K562 (cell line): ENCODE results near the gene MEF2D. TPM values are rescaled to one million over a fixed set of nuclear protein-coding genes. Genes with fewer than 3 reads are reported as not detected.

Experiments used
- ATAC-seq: fragments of 200-7000 bp; cut with Tn5 transposase; 3 replicates; pipeline ENCODE4 v1.9.1; 2020; ENCODE audit warnings: moderate library complexity
- BruUV-seq: library from RNA; stranded (reverse); fragments of 400-500 nt; replicated peaks from 2 replicates; lab custom pipeline; 2021; lab: Mats Ljungman, UMichigan
- CTCF ChIA-PET: fragments of 300-600 bp; formaldehyde crosslinking; extraction: SDS; loops from one replicate; lab custom pipeline; 2021; ENCODE audit warnings: low intra/inter-chr PET ratio; lab: Yijun Ruan, JAX
- POLR2A ChIA-PET: fragments of 300-600, 350-650 bp; sonication (Branson Sonifier 250); formaldehyde crosslinking; extraction: SDS; loops from one replicate; lab custom pipeline; 2021; ENCODE audit warnings: antibody characterized with exemption, inconsistent platforms; lab: Yijun Ruan, JAX
- DNase-seq, 4 experiments: peaks; one replicate each; pipeline versions ENCODE4 v3.0.0 to v3.0.0-alpha.2; 2011 to 2018; ENCODE audit warnings: low spot score in 3 of 4, mixed read lengths in 3 of 4; ENCODE audit errors: extremely low read depth in 1 of 4
- FAIRE-seq: peaks from 2 replicates; lab custom pipeline; 2011; peaks lifted over from hg19 to GRCh38; lab: Jason Lieb, UNC
- H2AFZ ChIP-seq: 2 replicates; pipeline ENCODE4 v1.6.0; 2011; ENCODE audit warnings: low read depth, low read length, control low read depth, inconsistent platforms
- H3K27ac ChIP-seq: fragments of 200-600 bp; 3 replicates; pipeline ENCODE4 v1.8.0; 2011; ENCODE audit warnings: low read depth, mild to moderate bottlenecking, control low read depth, inconsistent platforms, low read length, moderate library complexity, mixed read lengths; ENCODE audit errors: extremely low read depth
- H3K27me3 ChIP-seq, 2 experiments: fragments of 300-600 bp in 1 of 2; 2 replicates in 1 of 2; 3 replicates in 1 of 2; pipeline versions ENCODE4 v1.6.0 to v1.8.0; 2011; ENCODE audit warnings: inconsistent platforms in 2 of 2, low read length in 2 of 2, mild to moderate bottlenecking in 1 of 2, mixed read lengths in 1 of 2, moderate library complexity in 1 of 2; ENCODE audit not compliant: control insufficient read depth in 2 of 2, insufficient read depth in 2 of 2
- H3K36me3 ChIP-seq: fragments of 300-600 bp; 3 replicates; pipeline ENCODE4 v1.8.0; 2011; ENCODE audit warnings: mild to moderate bottlenecking, low read length, inconsistent platforms; ENCODE audit not compliant: control insufficient read depth, insufficient read depth
- H3K4me1 ChIP-seq, 2 experiments: fragments of 200-600 bp in 1 of 2; replicated peaks in 1 of 2; 2 replicates in 1 of 2; 3 replicates in 1 of 2; pipeline versions ENCODE4 v1.5.1 to v1.8.0; 2011; ENCODE audit warnings: inconsistent platforms in 2 of 2, low read length in 2 of 2, mild to moderate bottlenecking in 1 of 2, mixed read lengths in 1 of 2, moderate library complexity in 1 of 2; ENCODE audit not compliant: control insufficient read depth in 2 of 2, insufficient read depth in 2 of 2
- H3K4me2 ChIP-seq: 2 replicates; pipeline ENCODE4 v1.6.1; 2011; ENCODE audit warnings: low read length, control low read depth, inconsistent platforms, mixed read lengths; ENCODE audit not compliant: insufficient read depth
- H3K4me3 ChIP-seq: fragments of 200-600 bp; sonication (generic), shearing (Covaris generic); 2 replicates; pipeline ENCODE4 v1.5.1; 2016; ENCODE audit warnings: control low read depth, inconsistent platforms
- H3K79me2 ChIP-seq: fragments of 200-600 bp; 3 replicates; pipeline ENCODE4 v1.8.0; 2011; ENCODE audit warnings: low read length, inconsistent platforms; ENCODE audit not compliant: control insufficient read depth, insufficient read depth
- H3K9ac ChIP-seq, 2 experiments: 2 replicates each; pipeline versions ENCODE4 v1.6.0 to v1.6.1; 2011; ENCODE audit warnings: low read depth in 2 of 2, low read length in 2 of 2, control low read depth in 1 of 2, inconsistent platforms in 1 of 2, mild to moderate bottlenecking in 1 of 2, mixed read lengths in 1 of 2; ENCODE audit not compliant: insufficient read depth in 1 of 2
- H3K9me1 ChIP-seq: one replicate; pipeline ENCODE4 v1.6.0; 2011; ENCODE audit warnings: inconsistent platforms, mild to moderate bottlenecking, low read length, moderate library complexity; ENCODE audit not compliant: control insufficient read depth, insufficient read depth
- H3K9me3 ChIP-seq: replicated peaks from 2 replicates; pipeline ENCODE4 v1.5.1; 2011; ENCODE audit warnings: low read depth, low read length, inconsistent platforms; ENCODE audit not compliant: control insufficient read depth, insufficient read depth
- H4K20me1 ChIP-seq: replicated peaks from 2 replicates; pipeline ENCODE4 v1.6.1; 2011; ENCODE audit warnings: low read length, inconsistent platforms, mixed read lengths; ENCODE audit not compliant: control insufficient read depth, insufficient read depth
- RAD21 ChIP-seq, 2 experiments: fragments of 250-450 bp in 1 of 2; fragments of 450-650 bp in 1 of 2; sonication (Bioruptor Pico) in 1 of 2; formaldehyde crosslinking in 1 of 2; IDR thresholded peaks in 1 of 2; conservative IDR thresholded peaks in 1 of 2; 2 replicates each; pipeline versions ENCODE4 v1.4.0 to v1.8.0; 2020 to 2022; ENCODE audit warnings: mild to moderate bottlenecking in 2 of 2, moderate library complexity in 1 of 2
- SOX6 ChIP-seq: fragments of 450-650 bp; IDR thresholded peaks from 2 replicates; pipeline ENCODE4 v1.6.1; 2014; ENCODE audit warnings: mild to moderate bottlenecking
- ZNF583 ChIP-seq: fragments of 250-450 bp; sonication (Bioruptor Pico); IDR thresholded peaks from 2 replicates; pipeline ENCODE4 v1.4.0; 2020
- WGBS: fragments of 100-300 bp; shearing (Covaris generic); methylation state at CpG from one replicate; pipeline ENCODE4 v1.1.6; 2016; ENCODE audit warnings: low coverage, mixed read lengths; ENCODE audit not compliant: insufficient coverage; ENCODE audit errors: missing lambda C conversion rate; 5-methylcytosine and 5-hydroxymethylcytosine counted together
- in situ Hi-C: fragments of 300-500 bp; cut with MboI; formaldehyde crosslinking; loops from 4 replicates; pipeline ENCODE4 v1.15.0; 2018; ENCODE audit warnings: inconsistent platforms, mixed read lengths
- intact Hi-C: fragments of 100-400 bp; cut with micrococcal nuclease; formaldehyde crosslinking; loops from 2 replicates; pipeline ENCODE4 v1.14.2; 2022
- polyA plus RNA-seq, 8 experiments: library from polyadenylated mRNA; depleted of rRNA in 4 of 8; stranded (reverse) in 5 of 8; unstranded in 3 of 8; fragments of >200 nt; fragmentation: Nextera tagmentation in 2 of 8; fragmentation: Illumina TruSeq in 1 of 8; extraction: Ambion mirVana in 2 of 8; extraction: Trizol in 1 of 8; gene quantifications; 2 replicates each; pipeline versions ENCODE4 v1.2.1 to v1.2.3, GENCODE V29; 2011 to 2014; ENCODE audit warnings: inconsistent platforms in 1 of 8, missing spikeins in 1 of 8
- total RNA-seq, 7 experiments: library from RNA; depleted of rRNA in 6 of 7; stranded (reverse); fragments of >200 nt in 6 of 7; fragmentation: Illumina TruSeq in 2 of 7; extraction: Trizol in 2 of 7; gene quantifications; 2 replicates each; pipeline versions ENCODE4 v1.2.1 to v1.2.3, GENCODE V29; 2011 to 2021; ENCODE audit warnings: low replicate concordance in 1 of 7
- TF ChIP-seq, protein P1 (sequence below): fragments of 250-450 bp; sonication (Bioruptor Pico); IDR thresholded peaks from 2 replicates; pipeline ENCODE4 v1.8.0; 2021; ENCODE audit warnings: mild to moderate bottlenecking, moderate library complexity

The MEF2D gene
- total and polyA plus RNA-seq, 9 of the 15 experiments (the other 6 are each of a cell fraction or from before 2014, with no cell fraction given), result 0.10 to 19.5 (median 2.6) TPM

DNA sequence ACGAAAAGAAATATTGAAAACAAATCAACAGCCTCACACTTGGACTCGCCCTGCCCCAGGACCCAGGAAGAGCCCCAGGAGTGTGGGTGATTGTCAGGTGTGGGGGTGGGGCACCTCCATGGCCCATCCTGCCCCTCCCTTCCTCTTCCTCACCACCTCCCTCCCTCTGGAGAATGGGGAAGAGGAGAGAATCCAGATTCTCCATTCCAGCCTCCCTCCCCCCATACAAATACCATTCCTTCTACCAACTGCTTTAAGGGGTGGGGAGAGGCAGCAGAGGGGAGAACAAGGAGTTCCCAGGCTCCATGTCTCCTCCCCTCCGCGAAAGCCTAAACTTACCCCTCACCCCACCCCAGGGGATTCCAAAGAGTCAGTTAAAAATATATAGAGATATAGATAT lies 36.7 kb downstream of the MEF2D start:
- Histone ChIP-seq H3K4me1 (peaks cover 14 to 22% of the 10 kb centered on the region in 2 experiments; a peak in 4 of 5 replicates), H3K27me3 (no peaks in the 10 kb centered on the region), H3K9me3 (no peaks in the 10 kb centered on the region), H3K27ac (no peak overlapping the region), H3K79me2 (no peaks in the 10 kb centered on the region), H3K4me3 (no peak overlapping the region), H3K9me1 (peaks cover 3% of the 10 kb centered on the region), H3K4me2 (no peak overlapping the region), H2AFZ (no peak overlapping the region)
- in situ Hi-C loops, result no loop called here
- CTCF ChIA-PET, result no interaction called here
- POLR2A ChIA-PET, result no interaction called here
- intact Hi-C loops, result no loop called here
- DNase-seq, result no peak
- no peak for FAIRE-seq
- TF ChIP-seq ZNF583 (CRISPR knock-in tag), result no peak
- TF ChIP-seq, protein P1, sequence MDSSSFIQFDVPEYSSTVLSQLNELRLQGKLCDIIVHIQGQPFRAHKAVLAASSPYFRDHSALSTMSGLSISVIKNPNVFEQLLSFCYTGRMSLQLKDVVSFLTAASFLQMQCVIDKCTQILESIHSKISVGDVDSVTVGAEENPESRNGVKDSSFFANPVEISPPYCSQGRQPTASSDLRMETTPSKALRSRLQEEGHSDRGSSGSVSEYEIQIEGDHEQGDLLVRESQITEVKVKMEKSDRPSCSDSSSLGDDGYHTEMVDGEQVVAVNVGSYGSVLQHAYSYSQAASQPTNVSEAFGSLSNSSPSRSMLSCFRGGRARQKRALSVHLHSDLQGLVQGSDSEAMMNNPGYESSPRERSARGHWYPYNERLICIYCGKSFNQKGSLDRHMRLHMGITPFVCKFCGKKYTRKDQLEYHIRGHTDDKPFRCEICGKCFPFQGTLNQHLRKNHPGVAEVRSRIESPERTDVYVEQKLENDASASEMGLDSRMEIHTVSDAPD (CRISPR knock-in tag), result no peak
- TF ChIP-seq, all 486 proteins: peak for 0
- 61% methylated on average over 4 of the region's 4 CpGs for WGBS
- H4K20me1 ChIP-seq, result peaks cover 10% of the 10 kb centered on the region
- peaks cover 14% of the 10 kb centered on the region; the same call in 1 of the 3 replicates for H3K36me3 ChIP-seq
- no TSS peak for BruUV-seq
- no peak for ATAC-seq
- no peak overlapping the region for H3K9ac ChIP-seq

- Histone ChIP-seq H3K36me3 (peaks cover 7% of the 10 kb centered on the region; the same call in 1 of the 3 replicates), H3K9ac (no peak overlapping the region), H3K9me1 (peaks cover 3% of the 10 kb centered on the region), H3K4me1 (peaks cover 11 to 22% of the 10 kb centered on the region in 2 experiments; a peak in 4 of 5 replicates), H3K9me3 (no peaks in the 10 kb centered on the region), H3K4me2 (no peak overlapping the region), H3K27ac (no peak overlapping the region), H3K4me3 (no peak overlapping the region), H2AFZ (no peak overlapping the region), H3K27me3 (no peaks in the 10 kb centered on the region), H3K79me2 (no peaks in the 10 kb centered on the region), H4K20me1 (peaks cover 10% of the 10 kb centered on the region)
- ChIA-PET POLR2A (no interaction called here), CTCF (no interaction called here)
- FAIRE-seq, result no peak
- no peak for ATAC-seq
- in situ Hi-C loops (no loop called here), intact Hi-C loops (no loop called here)
- 79% methylated on average over 19 of the region's 20 CpGs for WGBS
- BruUV-seq, result no TSS peak
- TF ChIP-seq RAD21 (CRISPR knock-in tag; conservative IDR thresholded peaks at IDR 0.05 in 1 of 2, IDR thresholded peaks at IDR 0.05 in 1 of 2) (no peak), SOX6 (no peak)
- DNase-seq, result no peak
These were observed 37.4 kb downstream of the MEF2D start for GRCh38 chr1:156462954-156463795.
